GM18511 (cell line): ENCODE measurements around the gene POU2AF1.
A peak's percentile ranks its signal among the peaks of the same experiment; 100 is the strongest.
"Not testable (repeated sequence)": the region's sequence is repeated elsewhere in the genome, so short reads cannot be mapped to it uniquely, and the experiment has no call there.

Experiments used
- ATAC-seq: cut with Tn5 transposase; IDR thresholded peaks from one replicate; pipeline ENCODE4 v1.9.1; 2021; ENCODE audit warnings: mild to moderate bottlenecking, moderate library complexity; ENCODE audit not compliant: unreplicated experiment

Gene POU2AF1

DNA sequence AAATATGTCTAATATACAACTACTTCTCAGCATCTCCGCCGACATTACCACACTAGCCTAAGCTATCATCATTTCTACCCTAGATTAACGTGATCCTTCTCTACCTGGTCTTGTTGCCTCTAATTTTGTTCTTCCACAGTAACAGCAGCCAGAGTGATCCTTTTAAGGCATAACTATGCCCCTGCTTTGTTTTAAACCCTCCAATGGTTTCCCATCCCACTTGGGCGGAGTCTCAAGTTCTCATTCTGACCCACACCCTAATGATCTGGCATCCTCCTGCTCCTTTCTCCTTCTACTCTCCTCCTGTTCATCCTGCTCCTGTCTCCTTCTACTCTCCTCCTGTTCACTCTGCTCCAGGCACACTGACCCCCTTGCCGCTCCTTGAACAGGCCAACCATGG, 31.9 kb upstream of the POU2AF1 start:
- no peak for ATAC-seq

DNA sequence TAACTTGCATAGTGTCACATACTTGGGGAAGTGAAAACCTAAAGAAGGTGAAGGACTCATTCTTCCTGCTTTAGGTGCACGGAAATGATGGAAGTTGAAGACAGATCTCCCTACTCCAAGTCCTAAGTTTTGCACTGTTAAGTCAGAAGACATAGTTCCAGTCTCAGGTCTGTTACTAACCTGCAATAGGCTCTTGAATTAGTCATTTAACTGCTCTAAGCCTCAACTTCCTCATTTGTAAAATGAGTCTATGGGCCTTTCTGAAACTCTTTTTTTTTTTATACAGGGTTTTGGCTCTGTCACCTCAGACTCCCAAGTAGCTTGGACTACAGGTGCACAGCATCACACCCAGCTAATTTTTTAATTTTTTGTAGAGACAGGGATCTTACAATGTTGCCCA, 30.8 kb upstream of the POU2AF1 start:
- ATAC-seq, result peak; percentile 77

DNA sequence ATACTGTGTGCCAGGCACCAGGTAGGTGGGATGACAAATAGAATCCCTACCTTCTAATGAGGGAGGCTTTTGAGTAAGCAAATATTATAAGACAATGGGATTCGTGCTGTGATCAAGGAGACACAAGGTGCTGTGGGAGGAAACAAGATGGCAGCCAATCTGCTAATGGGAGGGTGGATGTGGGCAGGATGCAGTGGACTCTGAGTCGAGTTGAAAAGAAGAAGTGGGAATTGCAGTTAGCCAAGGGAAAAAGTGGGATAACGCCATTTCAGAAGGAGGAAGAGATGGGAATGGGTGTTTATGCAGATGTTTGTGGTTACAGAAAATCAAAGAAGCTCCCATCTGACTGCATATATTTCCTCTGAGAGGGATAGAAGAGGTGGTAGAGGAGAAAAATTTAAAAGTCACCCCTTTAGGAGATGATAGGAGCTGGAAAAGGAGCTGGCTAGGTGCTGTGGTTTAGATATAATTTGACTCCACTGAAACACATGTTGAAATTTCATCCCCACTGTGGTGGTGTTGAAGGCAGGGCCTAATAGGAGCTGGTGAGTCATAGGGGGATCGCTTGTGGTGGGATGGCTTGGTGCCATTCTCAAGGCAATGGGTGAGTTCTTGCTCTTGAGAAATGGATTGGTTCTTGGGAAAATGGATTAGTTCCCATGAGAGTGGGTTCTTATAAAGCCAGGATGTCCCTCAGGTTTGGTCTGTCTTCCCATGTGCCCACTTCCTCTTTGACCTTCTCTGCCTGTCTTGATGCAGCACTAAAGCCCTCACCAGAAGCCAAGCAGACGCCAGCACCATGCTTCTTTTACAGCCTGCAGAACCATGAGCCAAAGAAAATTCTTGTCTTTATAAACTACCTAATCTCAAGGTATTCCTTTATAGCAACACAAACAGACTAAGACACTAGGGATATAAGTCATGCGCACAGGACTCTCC, 30.0 kb upstream of the POU2AF1 start:
- ATAC-seq, result peak; percentile 53

DNA sequence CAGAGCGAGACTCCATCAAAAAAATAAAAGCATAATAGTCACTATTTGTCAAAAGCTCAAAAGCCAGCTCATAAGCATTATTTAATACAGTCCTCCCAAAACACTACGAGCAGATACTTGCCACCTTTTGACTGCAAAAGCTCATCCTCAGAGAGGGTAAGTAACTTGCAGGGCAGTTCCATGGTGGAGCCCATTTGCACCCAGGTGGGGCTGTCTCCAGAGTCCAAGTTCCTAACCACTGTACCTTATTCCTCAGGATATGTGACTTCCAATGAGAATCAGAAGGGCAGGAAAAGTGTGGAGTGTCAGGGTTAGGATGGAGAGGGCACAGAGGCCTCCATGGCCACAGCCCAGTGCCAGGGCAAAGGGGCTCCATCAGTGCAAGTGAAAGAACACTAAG, 28.6 kb upstream of the POU2AF1 start:
- ATAC-seq, result no peak

DNA sequence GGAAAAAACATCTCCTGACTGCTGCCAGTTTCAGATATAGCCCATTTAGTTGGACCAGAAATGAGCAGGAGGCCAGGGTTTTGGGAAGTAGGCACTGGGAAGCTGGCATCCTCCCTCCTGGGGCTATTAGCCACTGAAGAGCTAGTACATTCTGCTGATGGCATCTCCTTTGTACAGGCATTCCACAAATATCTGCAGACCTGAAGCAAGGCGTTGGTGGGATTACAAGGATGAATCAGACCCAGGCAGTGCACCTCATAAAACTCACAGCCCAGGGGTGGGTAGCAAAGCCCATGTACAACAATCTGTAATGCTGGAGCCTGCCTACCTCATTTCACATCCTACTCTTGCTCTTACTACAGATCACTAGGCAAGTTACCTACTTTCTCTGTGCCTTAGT, 27.5 kb upstream of the POU2AF1 start:
- no peak for ATAC-seq

DNA sequence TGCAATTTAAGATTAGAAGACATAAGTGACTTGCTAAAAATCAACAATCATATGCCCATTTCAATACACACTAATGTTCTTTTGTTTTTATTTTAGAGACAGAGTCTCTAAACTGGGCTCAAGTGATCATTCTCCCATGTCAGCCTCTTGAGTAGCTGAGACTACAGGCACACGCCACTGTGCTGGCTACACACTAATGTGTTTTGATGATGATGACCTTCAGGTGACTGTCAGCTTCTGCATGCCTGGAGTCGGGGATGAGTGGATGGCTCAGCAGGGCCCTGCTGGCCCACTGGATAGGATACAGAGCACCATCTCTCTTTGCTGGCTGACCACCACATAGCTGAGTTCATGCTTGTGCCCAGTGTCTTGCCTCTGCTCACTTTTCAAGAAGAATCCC, 27.0 kb upstream of the POU2AF1 start:
- no peak for ATAC-seq

DNA sequence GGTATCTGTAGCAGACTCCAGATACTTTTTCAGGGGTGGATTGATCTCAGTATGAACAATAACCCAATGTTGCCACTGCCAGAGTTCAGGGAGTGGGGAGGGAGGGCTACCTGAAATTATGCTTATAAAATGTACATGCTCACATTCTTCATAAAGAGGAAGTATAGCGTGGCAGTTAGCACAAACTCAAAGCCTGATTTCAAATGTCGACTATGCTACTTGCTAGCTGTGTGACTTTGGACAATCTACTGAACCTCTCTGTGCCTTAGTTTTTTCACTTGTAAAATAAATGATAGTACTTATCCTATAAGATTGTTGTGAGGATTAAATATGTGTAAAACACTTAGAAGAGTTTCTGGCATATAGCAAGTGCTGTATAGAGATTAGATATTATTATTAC, 26.5 kb upstream of the POU2AF1 start:
- ATAC-seq, result no peak

DNA sequence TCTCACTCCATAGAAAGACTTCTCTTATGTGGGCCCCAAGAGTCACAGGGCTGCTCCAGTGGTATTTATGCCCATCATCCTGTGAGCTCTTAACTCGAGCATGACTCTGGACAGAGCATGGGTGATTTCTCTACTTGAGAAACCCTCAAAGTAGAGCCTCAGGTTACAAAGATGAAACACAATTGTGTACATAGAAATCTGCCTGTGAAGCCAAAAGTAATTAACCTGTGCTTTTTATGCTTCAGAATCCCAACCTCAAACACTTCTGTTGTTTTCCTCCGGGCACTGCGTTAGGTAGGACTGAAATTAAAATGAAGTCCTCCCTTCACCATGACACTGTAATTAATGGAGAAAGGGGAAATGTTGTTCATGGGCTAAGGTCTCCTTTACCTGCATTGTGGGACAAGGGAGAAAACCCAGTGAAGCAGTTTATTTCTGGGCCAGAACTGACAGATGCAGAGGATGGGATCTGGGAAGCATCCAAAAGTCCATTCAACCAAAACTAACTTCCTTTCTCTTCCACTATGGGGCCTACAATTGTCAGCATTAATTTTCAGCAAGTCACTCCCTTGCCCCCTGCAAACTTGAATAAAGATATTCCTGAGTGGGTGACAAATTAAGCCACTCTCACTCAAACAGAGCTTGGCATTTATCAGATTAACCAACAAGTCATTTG, 24.1 kb upstream of the POU2AF1 start:
- no peak for ATAC-seq

DNA sequence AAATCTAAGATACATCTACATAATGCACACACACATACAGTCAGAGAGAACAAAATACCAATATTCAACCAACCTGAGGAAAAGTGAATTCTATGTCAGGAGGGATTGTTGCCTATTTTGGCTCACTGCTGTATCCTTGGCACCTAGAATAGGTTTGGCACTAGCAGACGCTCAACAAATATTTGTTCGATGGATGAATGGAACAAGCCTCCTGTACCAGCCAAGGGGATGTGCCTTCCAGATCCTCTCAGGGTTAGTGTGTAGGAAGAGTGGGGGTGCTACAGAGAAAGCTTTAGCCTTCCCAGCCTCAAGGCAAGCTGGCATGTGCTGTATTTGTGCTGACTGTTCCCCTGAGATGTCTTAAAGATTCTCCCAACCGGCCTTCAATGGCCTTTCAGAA, 23.3 kb upstream of the POU2AF1 start:
- ATAC-seq, result no peak

DNA sequence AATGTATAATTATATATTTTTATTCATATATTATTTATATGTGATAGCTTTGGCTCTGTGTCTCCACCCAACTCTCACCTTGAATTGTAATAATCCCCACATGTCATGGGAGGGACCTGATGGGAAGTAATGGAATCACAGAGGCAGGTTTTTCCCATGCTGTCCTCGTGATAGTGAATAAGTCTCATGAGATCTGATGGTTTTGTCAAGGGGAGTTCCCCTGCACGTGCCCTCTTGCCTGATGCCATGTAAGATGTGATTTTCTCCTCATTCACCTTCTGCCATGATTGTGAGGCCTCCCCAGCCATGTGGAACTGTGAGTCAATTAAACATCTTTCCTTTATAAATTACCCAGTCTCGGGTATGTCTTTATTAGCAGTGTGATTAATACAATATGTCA, 22.9 kb upstream of the POU2AF1 start:
- not testable (repeated sequence) for ATAC-seq

DNA sequence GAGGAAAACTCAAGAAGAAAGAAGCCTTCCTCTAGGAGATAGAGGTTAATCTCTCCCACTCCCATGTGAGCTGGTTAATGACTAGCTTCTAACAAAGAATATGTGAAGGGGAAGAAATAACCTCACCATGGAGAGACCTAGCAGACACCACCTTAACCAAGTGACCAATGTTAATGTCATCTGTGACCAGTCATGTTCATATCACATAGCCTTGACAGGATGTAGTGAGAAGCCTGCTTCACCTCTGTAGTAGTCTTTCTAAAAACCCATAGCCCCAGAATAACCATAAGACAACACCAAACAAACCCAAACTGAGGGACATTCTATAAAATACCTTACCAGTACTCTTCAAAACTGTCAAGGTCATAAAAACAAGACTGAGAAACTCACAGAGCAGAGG, 21.5 kb upstream of the POU2AF1 start:
- ATAC-seq, result peak; percentile 33

DNA sequence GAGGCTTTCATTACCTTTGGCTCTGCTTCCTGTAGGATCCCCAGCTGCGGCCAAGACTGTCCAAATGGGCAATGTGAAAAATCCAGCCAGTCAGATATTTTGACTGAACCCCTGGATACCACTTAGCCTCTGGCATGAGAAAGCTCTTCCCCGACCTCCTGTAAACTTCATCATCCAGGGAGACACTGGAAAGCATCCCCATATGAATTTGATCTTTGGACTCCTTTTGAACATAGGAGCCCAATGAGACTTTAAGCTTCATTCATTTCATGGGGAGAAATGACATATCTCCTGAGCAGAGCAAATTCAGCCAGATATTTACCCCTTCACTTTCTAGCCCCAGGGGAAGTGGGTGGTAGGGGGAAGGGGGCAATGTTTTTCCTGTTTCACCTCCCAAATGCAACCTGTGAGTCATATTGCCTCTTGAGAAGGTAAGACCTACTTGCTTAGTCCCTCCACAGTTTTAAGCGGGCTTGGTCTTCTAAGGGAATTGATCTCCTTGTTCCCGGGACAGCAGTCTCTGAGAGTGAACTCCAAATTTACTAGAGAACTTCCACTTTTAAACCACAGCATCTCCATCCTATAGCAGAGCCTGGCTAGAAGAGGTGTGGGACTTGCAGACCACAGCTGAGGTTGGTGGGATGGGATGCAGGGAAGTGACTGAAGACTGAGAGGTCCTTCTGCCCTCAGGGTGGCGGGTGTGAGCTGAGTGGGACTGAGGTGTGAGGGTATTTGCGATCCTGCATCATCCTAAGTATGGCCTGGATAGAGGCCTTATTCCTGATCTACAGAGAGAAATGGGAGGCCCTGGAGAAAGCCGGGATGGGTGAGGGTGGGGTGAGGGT, 20.3 kb upstream of the POU2AF1 start:
- peak; percentile 36 for ATAC-seq

DNA sequence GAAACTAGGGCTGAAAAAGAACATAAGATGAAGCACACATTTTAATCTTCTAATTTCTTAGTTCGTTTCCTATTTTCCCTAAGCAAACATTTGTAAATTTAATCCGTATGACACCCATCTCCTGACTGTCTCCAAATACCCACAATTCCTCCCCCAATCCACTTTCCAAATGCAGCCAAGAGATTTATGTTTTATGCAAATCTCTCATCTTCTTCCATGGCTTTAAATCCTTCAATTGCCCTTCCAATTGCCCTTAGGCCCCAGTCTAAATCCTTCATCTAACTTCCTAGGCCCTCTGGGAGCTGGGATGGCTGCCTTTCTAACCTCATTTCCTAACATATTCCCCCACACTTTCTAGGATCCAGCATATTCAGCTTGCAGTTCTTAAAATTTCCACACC, 18.0 kb upstream of the POU2AF1 start:
- no peak for ATAC-seq

DNA sequence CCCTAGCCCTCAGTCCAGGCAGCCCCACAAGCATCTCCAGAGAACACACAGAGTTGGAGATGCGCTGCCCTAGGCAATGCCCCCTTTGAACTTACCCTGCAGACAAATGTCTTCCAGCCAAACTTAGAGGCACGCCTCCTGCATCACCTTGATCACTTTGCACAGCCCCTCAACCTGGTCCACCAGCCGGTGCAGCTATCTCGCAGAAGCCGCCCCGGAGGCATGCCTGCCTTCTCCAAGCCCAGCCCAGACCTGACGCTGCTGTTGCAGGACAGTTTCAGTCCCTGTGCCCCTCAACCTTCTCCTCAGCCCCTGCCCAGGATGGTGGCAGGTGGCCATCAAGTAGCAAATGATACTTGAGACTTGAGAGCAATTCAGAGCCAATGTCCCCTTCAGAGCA, 16.7 kb upstream of the POU2AF1 start:
- ATAC-seq, result no peak

DNA sequence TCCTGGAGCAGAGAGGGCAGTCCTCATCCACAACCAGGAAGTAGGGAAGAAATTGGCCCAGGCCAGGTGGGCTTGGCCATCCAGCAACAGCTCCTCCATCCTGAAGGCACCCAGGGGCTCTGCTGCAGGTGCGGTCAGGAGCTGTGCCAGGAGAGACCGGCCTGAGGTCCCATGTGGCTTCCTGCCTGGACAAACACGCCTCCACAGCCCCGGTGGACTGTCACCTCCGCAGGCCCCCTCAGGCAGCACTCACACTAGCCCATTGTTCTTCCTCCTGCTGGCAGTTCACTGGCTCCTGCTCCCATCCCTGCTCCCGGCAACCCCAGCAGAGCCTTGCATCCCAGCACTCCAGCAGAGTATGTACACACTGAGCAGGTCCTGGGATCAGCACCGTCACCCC, 16.0 kb upstream of the POU2AF1 start:
- no peak for ATAC-seq

DNA sequence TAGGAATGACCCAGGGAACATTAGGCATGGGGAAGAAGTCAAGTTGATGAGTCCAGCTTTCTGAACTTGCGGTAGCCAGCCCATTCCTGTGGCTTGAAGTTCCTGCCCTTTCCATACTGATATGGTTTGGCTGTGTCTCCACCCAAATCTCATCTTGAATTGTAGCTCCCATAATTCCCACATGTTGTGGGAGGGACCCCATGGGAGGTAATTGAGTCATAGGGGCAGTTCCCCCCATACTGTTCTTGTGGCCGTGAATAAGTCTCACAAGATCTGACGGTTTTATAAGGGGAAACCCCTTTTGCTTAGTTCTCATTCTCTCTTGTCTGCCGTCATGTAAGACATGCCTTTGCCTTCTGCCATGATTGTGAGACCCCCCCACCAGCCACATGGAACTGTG, 15.1 kb upstream of the POU2AF1 start:
- ATAC-seq, result not testable (repeated sequence)

DNA sequence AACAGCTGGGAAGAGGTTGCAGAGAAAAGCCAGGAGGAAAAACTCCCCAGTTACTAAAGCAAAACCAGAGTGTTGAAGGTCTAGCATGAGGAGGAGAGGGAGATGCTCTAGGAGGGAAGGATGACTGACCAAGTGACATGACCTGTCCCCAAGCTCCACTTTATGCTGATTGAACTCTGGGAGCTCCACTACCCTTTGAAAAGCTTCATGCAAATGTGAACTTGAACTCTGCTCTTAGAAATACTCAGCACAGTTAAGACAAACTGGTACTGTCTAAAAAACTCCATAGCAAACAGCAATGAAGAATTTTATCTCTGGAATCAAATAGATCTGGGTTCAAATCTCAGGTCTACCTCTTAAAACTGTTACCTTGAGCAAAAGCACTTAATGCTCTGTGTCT, 14.5 kb upstream of the POU2AF1 start:
- no peak for ATAC-seq

DNA sequence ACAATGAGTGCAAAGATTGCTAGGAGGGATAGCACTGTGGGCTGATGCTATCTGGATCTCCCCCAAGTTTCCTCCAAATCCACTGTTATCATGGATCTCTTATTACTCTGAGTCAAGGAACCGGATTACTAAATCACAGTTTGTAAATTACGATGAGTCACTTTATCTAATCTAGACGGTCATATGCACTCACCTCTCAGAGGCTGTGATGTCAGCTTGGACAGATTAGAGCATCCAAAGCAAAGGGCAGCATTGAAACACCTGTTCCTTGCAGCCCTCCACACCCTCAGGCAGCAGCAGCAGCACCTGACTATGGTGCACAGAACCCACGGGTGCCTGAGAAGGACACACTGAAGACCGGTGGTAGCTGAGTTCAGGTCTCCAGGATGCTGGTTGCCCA, 14.0 kb upstream of the POU2AF1 start:
- no peak for ATAC-seq

DNA sequence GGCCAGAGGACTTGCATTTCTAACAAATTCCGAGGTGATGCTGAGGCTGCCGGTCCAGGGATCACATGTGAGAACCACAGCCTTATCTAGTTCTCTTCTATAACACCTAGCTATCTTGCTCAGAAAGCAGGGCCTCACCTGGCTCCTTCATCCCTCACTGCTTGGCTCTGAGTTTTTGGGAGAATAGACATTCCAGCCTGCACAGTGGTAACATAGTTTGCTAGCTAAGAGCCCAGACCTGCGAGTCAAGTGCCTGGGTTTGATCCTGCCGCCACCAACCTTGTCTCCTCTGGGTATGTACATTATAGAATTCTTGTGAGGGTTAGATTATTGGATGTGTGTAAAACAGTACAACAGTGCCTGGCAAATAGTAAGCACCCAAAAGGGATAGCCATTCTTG, 13.5 kb upstream of the POU2AF1 start:
- ATAC-seq, result no peak

DNA sequence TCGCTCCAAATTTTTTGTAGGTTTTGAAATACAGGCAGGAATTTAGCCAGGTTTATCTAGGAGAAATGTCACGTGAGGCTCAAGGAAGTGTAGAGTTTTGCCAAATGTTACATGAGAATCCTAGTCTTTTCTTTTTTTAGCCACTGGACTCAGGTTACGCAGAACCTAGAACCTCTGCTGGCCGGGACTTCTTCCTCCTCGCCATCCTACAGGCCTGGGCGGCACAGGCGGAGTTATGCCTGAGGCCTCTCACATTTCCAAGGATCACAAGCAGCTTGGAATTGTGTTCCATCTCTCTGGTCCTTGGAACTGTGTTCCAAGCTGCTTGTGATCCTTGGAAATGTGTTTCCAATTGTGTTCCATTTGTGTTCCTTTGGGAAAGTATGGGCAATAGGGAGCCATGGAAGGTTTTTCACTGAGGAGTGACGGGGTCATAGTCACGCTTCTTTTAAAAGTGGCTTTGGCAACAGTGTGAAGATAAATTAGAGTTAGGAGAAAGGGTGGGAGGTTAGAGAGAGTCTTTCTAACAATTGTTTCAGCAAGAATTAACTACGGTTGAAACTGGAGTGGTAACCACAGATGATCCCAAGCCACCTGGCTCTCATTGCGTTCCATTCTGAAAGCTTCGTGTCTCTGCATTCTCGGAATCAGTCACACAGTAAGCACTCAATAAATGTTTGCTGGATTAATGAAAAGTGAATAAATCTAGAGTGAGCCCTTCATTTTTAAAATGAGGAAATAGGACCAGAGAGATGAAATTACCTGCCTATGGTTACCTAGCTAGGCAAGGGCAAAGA, 12.5 kb upstream of the POU2AF1 start:
- no peak for ATAC-seq

DNA sequence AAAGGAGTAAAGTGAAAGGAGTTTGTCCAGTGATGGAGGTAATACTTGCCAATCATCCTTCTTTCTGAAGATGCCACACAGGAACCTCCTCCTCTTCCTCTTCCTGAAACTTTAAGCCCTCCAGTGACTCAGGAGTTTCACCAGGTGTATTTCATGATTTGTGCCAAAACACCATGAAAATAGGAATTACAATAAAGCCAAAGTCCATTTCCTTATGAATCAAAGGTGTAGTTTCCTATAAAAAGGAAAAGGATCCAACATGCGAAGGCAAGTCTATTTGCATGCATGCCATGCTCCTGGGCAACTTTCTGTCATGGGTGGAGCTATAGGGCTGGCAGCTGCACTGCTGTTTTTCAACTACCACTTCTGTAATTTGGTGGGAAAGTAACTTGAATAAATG, 9.8 kb upstream of the POU2AF1 start:
- ATAC-seq, result no peak
